Measurements from ENCODE around the gene PLCB3.

GRCh38 chr11:64285885-64286800 lies 34.8 kb downstream of the PLCB3 start:
- TF ChIP-seq CTCF (IDR thresholded peaks at IDR 0.05) = no peak
- TF ChIP-seq POLR2A (IDR thresholded peaks at IDR 0.05) = no peak
